Stimulated activated CD4-positive, alpha-beta T cell treated with anti-CD3 and anti-CD28 coated beads, Interleukin-12 subunit alpha, Interleukin-12 subunit beta, amount 100 ng/mL, for 4 hours (primary cell): ENCODE results near the gene NCAM1.

Experiments used
- DNase-seq: peaks from one replicate; pipeline ENCODE4 v3.0.0-alpha.2; 2020

The NCAM1 gene

DNA sequence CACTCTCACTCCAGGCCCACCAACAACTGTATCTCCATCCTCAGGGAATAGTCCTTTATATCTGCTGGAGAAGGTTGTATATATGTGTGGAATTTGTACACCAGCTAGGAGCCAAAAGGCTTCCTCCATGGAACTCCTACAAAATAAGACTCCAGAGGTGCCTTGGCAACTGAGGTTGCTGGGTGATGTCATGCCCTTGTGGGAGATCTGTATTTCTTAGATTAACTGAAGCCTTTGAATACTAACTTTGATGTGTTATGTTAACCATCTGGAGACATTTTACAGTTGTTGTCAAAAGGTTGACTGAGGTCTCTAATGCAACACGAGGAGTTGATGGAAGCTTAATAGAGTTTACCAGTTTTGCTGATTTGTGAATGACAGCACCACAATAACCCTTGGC is 213.7 kb downstream of the NCAM1 start:
- no peak for DNase-seq

DNA sequence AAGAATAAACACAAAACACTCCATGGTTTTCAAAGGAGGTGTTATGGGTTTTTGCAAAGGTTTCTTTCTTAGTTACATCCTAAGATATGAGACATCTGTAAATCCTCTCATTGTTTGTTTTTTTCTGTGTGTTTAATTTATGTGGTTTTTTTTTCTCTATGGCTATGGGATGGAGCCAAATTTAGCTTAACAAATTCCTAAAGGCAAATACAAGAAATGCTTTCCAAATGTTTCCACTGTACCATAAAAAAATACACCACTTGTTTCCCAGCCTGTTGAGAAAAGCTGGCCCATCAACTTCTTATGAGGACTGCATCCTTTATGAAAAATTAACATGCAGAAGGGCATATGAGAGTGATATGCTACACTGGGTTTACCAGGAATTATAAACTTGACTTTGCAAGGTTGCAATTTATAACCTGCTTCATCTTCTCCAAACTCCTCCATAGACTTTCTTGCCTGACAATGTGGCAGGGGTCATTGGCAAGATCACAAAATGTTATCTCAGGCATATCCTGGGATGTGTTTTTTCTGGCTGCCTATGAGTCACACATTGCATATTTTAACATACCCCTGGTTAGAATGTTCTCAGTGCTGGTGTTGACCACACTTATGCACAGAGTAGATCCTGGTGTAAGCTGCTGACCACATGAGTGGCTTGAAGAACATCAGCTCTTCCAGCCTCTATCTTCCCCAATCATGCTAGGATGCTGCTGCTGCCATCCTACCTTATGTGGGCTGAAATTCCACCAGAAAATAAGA is 215.6 kb downstream of the NCAM1 start:
- DNase-seq: no peak

DNA sequence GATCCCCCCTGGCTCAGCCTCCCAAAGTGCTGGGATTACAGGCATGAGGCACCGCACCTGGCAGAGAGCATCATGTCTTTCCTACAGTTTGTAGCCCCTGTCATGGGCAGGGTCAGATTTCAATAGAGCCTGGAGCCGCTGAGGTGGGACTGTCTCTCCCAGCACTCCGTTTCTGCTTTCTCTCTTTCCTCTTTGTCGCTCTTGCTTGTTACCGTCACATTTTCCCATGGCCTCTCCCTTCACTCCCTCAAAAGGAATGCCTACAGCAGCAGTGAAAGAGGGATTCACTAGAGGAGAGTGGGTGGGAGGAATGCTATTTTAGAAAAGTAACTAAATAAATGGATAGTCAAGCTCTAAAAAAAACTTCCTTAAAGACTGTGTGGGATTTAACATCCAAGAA is 216.5 kb downstream of the NCAM1 start:
- no peak for DNase-seq

DNA sequence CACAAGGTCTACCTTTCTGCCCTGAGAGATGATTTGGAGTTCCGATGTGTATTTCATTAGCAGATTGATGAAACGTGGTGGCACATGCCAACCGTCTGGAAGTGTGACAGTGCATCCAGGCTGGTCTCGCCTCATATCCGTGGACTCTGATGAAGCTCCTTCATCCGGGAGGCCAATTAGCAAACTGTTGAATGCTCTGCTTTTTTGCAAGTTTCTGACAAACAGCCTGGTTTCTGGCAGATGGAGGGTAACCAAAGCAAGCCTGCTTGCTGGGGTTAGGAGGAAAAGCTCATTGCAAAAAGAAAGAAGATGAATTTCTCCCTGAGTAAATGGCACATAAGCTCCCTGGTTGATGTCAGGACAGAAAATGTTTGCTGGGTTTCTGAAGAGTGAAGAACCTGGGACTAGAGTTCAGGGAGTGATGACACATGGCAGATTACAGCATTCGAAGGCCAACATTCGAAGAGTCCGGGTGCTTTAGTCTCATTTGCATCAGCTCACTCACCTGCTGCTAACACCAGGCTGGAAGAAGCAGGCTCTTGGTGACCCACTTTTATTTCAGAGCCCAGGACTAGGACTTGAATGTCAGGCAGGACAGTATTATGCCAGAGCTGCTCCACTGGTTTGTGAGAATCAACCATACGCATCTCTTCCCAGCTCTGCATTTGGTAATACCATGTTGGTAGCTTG is 217.3 kb downstream of the NCAM1 start:
- no peak for DNase-seq

DNA sequence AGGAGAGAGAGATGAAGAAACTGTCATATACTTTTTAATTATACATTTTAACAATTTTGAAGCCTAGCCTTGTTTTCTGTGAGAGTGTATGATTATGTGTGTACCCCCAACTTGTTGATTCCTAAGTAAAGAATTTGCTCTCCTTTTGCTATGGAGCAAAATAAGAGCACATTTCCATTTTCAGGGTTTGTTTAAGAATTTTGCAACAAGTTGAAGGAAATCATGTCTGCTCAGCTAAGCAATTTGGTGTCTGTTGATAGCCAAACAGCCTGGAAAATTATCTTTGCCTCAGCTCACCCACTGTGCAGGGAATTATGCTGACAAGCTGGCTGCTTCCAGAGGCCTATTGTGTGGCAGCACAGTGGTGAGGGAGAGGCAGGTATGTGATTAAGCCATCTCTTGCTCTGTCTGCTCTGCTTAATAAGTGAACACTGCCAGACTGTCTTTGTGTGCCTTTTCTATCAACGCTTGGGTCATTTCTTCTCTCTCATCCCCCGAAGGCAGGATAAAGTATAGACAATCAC is 218.0 kb downstream of the NCAM1 start:
- no peak for DNase-seq

DNA sequence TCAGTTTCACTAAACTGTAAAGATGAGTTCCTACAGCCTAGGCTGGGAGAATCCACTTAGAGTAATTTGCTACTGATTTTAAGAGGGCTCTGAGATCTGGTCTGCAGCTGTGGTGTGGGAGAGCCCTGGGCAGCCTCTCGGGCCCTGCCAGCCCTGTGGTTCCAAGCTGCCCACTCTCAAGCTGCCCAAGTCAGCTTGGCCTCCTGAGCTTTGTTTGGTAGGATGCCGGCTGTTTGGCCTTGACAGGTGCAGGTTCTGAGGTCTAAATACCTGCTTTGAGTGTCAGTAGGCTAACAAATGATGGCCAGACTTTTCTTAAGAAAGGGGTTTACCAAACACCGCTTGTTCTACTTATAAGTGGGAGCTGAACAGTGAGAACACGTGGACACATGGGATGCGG is 219.9 kb downstream of the NCAM1 start:
- DNase-seq: no peak

DNA sequence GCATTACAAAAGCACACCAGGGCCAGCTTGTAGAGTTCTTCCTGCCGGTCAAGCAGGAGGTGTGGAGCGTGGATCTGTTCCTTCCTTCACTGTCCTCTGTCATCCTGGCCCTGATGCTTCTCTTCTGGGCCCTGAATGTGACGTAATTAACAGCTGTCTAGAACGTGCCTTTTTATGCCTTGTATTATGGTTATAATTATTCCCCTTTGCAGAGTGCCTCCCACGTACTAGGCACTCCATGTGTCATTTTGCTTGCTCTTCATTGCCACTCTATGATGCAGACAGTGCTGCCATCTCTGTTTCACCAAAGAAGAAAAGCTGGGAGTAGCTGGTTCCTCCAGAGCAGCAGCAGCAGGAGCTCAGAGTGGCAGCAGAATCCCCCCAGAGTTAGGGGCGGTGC is 221.1 kb downstream of the NCAM1 start:
- DNase-seq: no peak

DNA sequence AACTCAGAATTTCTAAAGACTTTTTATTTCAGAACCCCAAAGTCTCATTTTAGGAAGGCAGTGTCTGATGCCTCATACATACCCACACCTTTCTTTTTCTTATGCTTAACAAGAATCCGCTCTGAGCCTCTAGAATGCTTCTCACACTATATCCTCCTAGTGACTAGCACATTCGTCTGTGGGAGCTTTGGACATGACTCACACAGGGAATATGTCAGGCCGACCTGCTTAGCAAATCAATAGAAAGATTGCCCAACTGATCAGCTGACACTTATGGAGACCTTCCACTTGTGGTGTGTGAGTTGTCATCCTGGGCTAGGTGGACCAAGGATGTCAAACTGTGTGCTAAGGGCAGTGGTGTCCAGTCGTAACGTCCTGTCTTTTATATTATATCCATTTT is 223.3 kb downstream of the NCAM1 start:
- no peak for DNase-seq

DNA sequence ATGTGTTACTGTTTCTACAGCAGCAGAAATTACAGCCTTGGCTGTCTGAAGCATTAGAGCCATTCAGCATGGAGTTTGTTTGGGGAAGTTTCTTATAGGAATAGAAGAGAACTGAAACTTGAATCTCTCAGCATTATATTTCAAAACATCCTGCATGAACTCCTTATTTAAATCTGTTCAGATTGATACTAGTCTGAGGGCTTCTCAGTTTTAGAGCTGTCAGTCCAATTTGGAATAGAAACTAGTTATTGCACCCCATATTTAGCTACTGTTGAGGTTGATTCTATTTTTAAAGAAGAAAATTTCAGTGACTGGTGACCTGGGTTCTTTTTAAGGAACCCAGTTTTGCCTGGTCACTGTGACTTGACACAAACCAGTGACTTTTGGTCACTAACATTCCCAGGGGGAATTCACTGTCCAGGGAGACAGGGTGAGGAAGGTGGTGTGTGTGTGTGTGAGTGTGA is 227.2 kb downstream of the NCAM1 start:
- DNase-seq: no peak

DNA sequence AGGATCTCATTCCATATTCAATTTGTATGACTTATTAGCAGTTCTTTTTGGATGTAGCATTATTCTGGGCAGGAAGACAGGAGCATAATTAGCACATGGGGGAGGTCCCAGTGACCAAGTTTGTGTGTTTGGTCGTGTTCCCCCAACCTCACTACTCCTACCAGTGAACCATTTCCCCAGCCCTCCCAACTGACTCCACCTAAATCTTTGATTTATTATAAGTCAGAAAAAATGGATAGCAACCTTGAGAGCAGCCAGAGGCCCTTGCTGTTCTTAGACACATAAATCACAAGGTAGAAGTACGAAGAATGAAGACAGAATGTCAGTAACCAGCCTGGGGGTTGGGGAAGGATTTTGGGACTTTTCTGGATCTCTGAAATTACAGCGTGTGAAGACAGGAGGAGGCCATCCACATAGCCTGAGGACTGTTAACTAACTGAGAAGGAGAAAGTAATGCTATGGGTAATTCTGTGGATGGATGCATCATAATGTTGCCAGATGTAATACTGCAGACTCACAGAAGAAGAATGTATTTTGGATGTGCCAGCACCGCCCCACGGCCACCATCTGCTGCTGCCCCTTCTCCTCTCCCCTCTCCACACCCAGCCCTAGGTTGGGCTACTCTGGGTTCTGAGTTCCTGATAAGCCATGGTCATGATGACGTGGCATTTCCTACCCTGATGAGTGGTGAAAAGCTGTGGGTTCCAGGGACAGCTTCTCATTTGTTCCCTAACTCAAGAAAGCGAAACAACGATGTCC is 228.9 kb downstream of the NCAM1 start:
- no peak for DNase-seq

DNA sequence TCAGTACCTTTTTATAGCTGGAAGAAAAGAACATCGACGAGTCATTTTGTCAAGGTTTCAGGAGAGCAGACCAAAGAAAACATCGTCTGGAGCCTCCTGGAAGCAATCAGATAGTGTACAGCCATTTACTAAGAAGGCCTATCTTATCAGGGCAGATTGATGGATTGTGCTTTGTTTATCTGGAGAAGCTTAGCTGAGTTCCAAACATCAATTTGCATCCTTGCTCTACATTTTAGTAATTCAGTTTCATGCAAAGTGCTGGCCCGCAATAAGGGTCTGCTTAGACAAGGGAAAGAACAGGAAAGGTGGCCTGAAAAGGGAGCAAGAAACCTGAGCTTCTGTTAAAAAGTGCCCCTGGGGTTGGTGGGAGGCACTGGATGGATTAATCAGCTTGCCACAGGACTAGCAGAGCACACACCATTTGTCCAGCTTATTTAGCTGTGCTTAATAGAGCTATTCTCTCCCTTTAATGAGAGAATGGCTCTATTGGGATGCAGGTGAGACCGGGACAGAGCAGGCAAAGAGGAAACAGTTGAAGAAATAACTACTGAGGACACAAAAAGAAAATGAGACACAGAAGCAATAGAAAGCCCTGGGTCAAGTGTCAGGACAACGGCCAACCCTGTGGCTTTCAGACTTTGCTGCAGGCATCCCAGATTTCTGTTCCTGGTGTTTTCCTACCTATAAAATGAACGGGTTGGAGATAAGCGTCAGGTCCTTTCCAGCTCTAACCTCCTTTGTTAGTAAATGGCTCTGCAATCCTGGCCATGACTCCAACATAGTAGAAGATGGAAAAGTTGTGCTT is 231.1 kb downstream of the NCAM1 start:
- DNase-seq: no peak

DNA sequence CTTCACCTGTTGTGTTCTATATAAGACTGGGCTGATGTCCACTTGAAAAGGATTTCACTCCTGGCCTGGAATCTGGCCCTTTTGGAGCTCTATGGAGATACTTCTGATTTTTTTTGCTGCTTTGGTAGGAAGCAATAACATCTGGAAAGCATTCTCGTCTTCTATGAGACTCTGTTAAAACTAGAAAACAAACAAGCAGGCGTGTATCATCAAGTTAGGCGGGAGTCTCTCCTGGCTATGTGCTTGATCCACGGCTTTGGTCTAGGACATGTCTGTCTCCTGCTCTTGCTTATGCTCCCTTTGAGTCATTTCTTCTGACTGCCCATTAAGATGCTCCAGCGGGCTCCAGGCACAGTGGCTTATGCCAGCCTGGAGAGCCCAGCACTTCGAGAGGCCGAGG is 231.8 kb downstream of the NCAM1 start:
- no peak for DNase-seq

DNA sequence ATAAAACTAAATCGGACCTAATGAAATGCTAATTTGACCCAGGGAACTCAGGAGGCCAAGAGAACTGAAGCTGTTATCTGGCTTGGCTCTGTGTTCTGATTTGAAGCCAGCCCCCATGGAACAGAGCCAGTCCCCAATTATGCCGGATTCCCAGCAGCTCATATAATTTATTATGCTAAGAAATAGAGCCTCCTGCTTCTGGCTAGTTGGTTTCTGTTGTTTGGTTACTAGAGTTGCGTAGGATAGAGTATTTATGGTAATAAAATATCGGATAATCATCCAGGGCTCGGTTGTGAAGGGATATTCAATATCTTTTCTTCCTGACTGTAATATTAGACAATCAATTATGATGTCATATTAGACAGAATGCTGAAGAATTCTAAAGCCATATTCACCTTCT is 232.7 kb downstream of the NCAM1 start:
- DNase-seq: no peak

DNA sequence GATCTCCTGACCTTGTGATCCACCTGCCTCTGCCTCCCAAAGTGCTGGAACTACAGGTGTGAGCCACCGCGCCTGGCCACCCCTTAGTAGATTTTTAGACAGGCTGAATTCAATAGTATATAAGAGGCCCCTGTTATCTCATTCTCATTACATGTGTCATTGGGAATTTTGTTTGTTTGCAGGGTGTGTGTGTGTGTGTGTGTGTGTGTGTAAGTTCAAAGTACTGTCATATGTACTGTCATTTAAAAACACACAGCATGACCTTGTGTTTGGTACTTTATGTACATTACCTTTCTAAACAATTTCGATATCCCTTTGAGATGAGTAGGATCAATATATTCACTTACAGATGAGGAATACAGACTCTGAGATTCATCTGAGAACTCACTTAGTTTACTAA is 234.5 kb downstream of the NCAM1 start:
- no peak for DNase-seq

DNA sequence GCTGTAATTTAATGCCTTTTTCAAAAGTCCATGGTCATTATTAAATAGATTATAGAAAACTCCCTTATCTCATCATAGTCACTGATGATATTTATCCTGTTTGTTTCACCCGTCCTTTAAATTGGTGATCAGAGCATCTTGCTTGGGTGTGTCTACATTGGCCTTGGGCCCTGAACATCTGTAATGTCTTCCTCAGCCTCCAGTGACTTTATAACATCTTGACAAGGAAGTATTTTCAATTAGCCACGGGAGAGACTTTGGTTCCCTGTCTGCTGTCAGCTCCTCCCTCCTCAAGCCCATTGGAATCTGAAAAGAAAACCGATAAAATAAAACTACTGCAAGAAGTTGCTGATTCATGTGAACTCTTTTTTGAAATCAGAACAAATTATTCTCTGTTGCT is 236.2 kb downstream of the NCAM1 start:
- DNase-seq: no peak

DNA sequence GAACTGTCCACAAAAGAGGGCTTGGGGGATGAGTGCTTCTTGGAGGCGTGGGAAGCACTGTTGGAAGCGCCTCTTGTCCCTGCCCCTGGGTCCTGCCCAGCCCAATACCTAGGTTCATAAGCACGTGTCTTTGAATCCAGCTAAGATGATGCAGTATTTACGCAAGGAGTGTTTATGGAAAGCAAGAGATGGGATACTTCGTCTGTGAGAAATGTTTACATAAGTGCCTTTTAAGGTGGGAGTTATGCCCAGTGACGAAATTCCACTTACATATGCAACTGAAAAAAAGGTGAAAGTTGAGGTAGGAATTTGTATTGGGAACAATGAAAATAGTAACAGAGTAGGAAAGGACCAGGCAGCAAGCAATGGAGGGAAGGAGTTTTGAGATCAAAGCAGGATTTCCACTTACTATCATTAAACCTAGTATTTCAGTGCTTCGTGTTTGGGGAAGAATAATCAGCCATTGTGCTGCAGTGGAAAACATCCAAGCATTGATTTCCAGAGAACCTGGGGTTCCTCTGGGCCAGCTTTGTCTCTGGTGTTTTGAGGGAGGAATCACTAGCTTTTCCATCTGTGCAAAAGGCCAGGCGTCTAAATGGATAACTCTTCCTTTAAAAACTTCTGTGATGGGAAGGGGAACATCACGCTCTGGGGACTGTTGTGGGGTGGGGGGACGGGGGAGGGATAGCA is 237.9 kb downstream of the NCAM1 start:
- DNase-seq: no peak

DNA sequence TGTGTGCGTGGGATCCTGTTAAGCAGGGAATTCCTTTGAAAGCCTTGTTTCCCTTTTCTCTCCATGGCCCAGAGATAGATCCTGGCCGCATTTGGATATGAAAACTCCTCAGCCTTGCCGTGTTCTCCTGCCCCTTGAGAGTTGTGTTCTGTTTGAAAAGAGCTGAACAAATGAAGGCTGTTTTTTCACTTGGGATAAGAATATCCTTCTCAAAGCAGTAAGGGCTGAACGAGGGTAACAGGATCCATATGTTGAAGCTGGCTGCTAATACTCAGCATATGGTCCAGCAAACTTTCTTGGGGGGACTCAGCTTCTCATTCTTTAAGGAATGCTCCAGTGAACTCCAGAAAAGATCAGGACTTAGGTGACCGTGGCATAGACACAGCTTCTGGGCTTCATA is 238.6 kb downstream of the NCAM1 start:
- no peak for DNase-seq

DNA sequence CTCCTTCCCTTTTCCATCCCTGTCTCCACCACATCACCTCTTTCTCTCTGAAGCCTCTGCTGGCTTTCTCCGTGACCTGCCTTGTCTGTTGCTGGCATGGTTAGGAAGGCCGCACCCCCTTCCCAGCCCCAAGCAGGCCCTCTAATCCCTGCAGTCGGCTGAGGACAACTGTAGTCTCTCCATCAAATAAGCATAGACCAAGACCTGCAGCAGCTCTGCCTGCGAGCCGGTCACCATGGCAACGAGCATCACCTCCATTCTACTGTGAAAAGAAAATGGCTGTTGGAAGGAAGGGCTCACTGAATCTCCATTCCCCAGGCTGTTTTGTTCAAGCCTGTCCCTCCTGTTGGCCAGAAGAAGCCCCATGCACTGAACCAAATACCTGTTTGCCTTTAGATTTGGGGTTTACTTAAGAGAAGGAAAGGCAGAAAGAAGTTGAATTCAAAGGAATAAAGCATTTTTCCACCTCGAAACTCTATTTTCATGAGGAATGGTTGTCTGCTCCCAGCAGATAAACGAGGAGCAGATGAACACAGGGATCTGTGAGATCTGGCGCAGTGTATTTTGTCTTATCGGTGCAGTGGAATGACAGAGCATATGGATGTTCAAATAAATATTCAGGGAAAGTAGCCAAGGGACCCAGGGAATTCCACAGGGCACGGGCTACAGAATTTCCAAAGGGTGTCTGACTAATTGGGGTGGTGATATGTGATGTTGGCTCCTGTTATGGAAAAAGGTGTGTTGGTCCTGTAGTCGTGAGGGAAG is 240.0 kb downstream of the NCAM1 start:
- DNase-seq: no peak

DNA sequence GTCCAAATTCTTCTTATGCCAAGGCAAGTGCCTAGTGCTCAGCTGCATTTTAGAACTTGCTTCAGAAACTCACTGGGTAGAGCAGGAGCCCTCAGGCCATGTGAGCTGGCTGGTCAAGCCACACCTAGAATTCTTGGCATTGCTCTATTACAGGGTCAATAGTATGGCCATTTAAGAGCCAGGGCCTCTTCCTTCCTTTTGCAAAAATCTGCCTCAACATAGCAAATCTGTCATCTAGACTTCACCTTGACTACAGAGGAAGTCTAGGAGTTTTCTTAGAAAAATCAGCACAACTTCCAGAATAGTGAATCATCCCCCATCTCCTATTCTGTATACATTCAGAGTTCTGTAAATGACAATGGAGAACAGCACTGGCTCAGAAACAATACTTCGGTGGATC is 241.2 kb downstream of the NCAM1 start:
- no peak for DNase-seq

DNA sequence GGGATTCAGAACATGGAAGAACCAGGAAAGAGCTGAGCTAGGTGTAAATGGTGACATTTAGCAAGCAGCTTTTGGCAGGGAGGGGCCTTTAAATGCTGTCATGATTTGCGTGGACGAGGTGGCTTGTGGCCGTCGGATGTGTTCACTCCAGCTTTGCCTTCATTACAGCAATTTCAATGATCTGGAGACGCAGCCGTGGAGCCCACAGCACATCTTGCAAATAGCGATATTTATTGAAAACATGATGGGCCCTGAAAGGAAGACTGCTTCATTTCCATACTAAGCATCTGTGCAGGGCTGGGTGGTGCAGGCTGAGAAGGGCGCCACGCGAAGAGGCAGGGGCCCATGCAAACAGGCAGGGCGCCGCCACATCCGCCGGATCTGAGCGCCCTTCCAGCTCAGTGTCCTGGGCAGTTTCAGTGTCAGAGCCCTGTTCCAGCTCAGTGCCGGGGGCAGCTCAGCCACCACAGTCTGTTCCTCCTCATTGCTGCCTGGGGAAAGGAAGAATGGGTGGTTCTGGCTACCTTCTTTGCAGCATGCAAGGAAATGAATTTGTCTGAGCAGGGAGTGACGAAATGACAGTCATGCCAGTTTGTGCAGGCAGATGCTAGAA is 242.0 kb downstream of the NCAM1 start:
- DNase-seq: no peak

DNA sequence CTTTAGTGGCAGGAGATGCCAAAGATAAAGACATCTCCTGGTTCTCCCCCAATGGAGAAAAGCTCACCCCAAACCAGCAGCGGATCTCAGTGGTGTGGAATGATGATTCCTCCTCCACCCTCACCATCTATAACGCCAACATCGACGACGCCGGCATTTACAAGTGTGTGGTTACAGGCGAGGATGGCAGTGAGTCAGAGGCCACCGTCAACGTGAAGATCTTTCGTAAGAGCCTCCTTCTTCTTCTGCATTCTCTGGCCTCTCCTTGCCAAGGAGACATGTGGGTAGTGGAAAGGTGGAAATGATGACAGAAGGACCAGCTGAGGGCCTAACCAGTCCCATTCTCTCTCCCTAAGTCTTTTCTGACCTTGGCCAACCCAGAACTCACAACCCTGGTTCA is 243.1 kb downstream of the NCAM1 start:
- DNase-seq: no peak
